T-helper 17 cell (primary cell): ENCODE data around the gene ACTR2. TPM values are rescaled to one million over a fixed set of nuclear protein-coding genes. Genes with fewer than 3 reads are reported as not detected.
"Not testable (repeated sequence)": the region's sequence is repeated elsewhere in the genome, so short reads cannot be mapped to it uniquely, and the experiment has no call there.

Source experiments
- ATAC-seq: fragments of 150-1000 bp; cut with Tn5 transposase; 2 replicates; pipeline ENCODE4 v1.10.0; 2021; ENCODE audit warnings: mild to moderate bottlenecking, moderate library complexity
- DNase-seq, 3 donors: peaks; one replicate each; pipeline versions ENCODE4 v3.0.0 to v3.0.0-alpha.2; 2020 to 2021
- H3K9me3 ChIP-seq: one replicate; pipeline ENCODE4 v1.7.0; 2013; ENCODE audit warnings: low read length, mild to moderate bottlenecking; ENCODE audit not compliant: control insufficient read depth, poor library complexity, severe bottlenecking
- H3K27ac Mint-ChIP-seq: one replicate; pipeline ENCODE4 v1.8.0; 2022; ENCODE audit warnings: mild to moderate bottlenecking, moderate library complexity, mixed read lengths
- H3K27me3 Mint-ChIP-seq: one replicate; pipeline ENCODE4 v1.8.0; 2022; ENCODE audit warnings: mixed read lengths
- H3K36me3 Mint-ChIP-seq: one replicate; pipeline ENCODE4 v1.8.0; 2022; ENCODE audit warnings: low read depth, mixed read lengths
- H3K4me1 Mint-ChIP-seq: one replicate; pipeline ENCODE4 v1.8.0; 2022; ENCODE audit warnings: mild to moderate bottlenecking, mixed read lengths
- H3K4me3 Mint-ChIP-seq: one replicate; pipeline ENCODE4 v1.8.0; 2022; ENCODE audit warnings: mild to moderate bottlenecking, moderate library complexity, mixed read lengths
- total RNA-seq, 4 donors: library from RNA in 2 of 4; stranded (reverse) in 2 of 4; gene quantifications; one replicate each; pipeline ENCODE4 v1.2.3 and lab custom pipeline; 2022 to 2026

Gene ACTR2
- total RNA-seq, 2 donors from 2014 or later, result 220 to 243 TPM

DNA sequence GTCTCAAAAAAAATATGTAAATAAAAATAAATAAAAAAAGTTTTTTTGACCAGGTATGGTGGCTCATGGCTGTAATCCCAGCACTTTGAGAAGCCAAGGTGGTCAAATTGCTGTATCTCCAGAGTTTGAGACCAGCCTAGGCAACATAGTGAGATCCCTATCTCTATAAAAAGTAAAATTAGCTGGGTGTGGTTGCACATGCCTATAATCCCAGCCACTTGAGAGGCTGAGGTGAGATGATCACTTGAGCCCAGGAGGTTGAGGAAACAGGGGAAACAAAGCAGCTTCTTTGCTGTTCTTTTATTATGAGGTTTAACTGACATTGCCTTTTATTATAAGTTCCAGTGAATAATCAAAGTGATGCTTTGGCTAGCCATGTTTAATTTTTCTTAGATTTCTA, 25.0 kb downstream of the ACTR2 start:
- Mint-ChIP-seq H3K36me3 (peaks cover 6% of the 10 kb centered on the region), H3K27ac (no peak overlapping the region)
- ATAC-seq, result no peak

GRCh38 chr2:65255356-65255755, 27.7 kb downstream of the ACTR2 start:
- H3K4me3 Mint-ChIP-seq, result no peak overlapping the region

More for the DNA sequence above, 25.0 kb downstream of the ACTR2 start:
- no peaks in the 10 kb centered on the region for H3K27me3 Mint-ChIP-seq
- no peak overlapping the region for H3K4me3 Mint-ChIP-seq
- no peaks in the 10 kb centered on the region for H3K9me3 ChIP-seq
- H3K4me1 Mint-ChIP-seq, result peaks cover 17% of the 10 kb centered on the region
- DNase-seq, result no peak

GRCh38 chr2:65256054-65256453, 28.4 kb downstream of the ACTR2 start:
- Mint-ChIP-seq H3K4me1 (peaks cover 19% of the 10 kb centered on the region), H3K36me3 (no peaks in the 10 kb centered on the region), H3K4me3 (no peak overlapping the region), H3K27ac (no peak overlapping the region), H3K27me3 (no peaks in the 10 kb centered on the region)
- DNase-seq (no peak), ATAC-seq (no peak)
- H3K9me3 ChIP-seq, result no peaks in the 10 kb centered on the region

More at GRCh38 chr2:65255356-65255755, 27.7 kb downstream of the ACTR2 start:
- Mint-ChIP-seq H3K27me3 (no peaks in the 10 kb centered on the region), H3K4me1 (peaks cover 19% of the 10 kb centered on the region), H3K36me3 (no peaks in the 10 kb centered on the region), H3K27ac (no peak overlapping the region)
- ATAC-seq, result no peak
- no peak for DNase-seq
- no peaks in the 10 kb centered on the region for H3K9me3 ChIP-seq

DNA sequence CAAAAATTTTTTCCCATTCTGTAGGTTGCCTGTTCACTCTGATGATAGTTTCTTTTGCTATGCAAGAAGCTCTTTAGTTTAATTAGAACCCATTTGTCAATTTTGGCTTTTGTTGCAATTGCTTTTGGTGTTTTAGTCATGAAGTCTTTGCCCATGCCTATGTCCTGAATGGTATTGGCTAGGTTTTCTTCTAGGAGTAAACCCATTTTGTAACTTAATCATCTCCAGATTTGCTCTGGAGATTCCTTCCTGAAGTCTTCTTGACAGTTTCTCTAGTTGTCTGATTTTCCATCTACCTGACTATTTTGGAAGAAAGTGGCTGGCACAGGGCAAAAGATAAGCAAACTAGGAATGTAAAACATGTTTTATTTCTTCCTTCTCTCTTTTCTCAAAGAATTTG, 30.2 kb downstream of the ACTR2 start:
- not testable (repeated sequence) for ATAC-seq, H3K27me3 Mint-ChIP-seq, H3K36me3 Mint-ChIP-seq, H3K9me3 ChIP-seq, DNase-seq, H3K4me3 Mint-ChIP-seq
- H3K27ac Mint-ChIP-seq, result peak overlapping the region; percentile 66
- H3K4me1 Mint-ChIP-seq, result peaks cover 19% of the 10 kb centered on the region

DNA sequence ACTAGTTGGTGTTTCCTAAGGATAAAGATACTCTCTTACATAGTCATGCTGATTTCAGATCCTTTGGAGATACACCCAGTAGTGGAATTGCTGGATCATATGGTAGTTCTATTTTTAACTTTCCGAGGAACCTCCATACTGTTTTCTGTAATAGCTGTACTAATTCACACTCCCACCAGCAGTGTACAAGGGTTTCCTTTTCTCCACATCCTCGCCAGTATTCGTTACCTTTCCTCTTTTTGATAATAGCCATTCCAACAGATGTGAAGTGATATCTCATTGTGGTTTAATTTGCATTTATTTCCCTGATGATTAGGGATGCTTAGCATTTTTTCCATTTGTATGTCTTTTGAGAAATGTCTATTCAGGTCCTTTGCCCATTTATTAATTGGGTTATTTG, 34.0 kb downstream of the ACTR2 start:
- no peak overlapping the region for H3K27ac Mint-ChIP-seq
- no peak overlapping the region for H3K4me3 Mint-ChIP-seq
- peaks cover 23% of the 10 kb centered on the region for H3K4me1 Mint-ChIP-seq
- H3K9me3 ChIP-seq, result no peaks in the 10 kb centered on the region
- ATAC-seq, result no peak
- H3K36me3 Mint-ChIP-seq, result peaks cover 4% of the 10 kb centered on the region
- no peak for DNase-seq
- H3K27me3 Mint-ChIP-seq, result no peaks in the 10 kb centered on the region

GRCh38 chr2:65263262-65263661, 35.6 kb downstream of the ACTR2 start:
- H3K27ac Mint-ChIP-seq, result peak overlapping the region; percentile 24
- DNase-seq, result no peak
- peaks cover 18% of the 10 kb centered on the region for H3K4me1 Mint-ChIP-seq
- H3K4me3 Mint-ChIP-seq, result no peak overlapping the region
- no peaks in the 10 kb centered on the region for H3K27me3 Mint-ChIP-seq
- no peaks in the 10 kb centered on the region for H3K9me3 ChIP-seq
- H3K36me3 Mint-ChIP-seq, result peaks cover 6% of the 10 kb centered on the region
- ATAC-seq, result no peak

- H3K9me3 ChIP-seq, result no peaks in the 10 kb centered on the region
- H3K27ac Mint-ChIP-seq, result no peak overlapping the region
- peaks cover 15% of the 10 kb centered on the region for H3K4me1 Mint-ChIP-seq
- H3K4me3 Mint-ChIP-seq, result no peak overlapping the region
- H3K36me3 Mint-ChIP-seq, result peaks cover 6% of the 10 kb centered on the region
- no peak for DNase-seq
- ATAC-seq, result no peak
- no peaks in the 10 kb centered on the region for H3K27me3 Mint-ChIP-seq
Measured at GRCh38 chr2:65263986-65264385, 36.4 kb downstream of the ACTR2 start.

DNA sequence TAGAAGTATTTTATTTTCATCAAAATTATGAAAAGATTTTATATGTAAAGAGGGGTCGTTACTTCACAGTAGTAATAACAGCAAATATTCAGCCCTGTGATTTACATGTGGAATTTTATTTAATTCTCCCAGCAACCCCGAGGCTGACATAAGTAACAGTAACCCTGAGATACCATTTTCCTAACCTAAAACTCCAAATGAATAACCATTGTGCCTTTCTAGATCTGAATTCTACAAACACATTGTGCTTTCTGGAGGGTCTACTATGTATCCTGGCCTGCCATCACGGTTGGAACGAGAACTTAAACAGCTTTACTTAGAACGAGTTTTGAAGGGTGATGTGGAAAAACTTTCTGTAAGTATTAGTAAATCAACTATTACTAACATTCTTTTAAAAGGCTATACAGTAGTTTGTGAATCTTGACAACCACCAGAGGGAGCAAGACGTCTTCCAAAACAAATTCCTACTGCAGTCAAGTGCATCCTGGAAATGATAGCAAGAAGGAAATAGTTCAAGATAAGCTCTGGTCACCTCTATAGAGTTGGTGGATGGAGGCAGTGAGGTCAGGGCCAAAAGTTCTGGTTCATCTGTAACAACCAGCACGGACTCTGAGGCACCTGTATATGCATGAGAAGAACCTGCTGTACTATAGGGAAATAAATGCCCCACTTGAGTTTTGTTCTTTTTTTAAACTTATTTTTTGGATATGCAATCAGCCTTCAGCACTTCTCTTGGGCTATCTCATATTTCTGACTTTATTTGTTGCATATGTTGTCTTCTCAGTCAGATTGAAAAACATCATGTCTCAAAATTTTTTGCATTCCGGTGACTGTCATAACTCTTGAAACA, 37.4 kb downstream of the ACTR2 start:
- Mint-ChIP-seq H3K27ac (no peak overlapping the region), H3K4me1 (peaks cover 15% of the 10 kb centered on the region), H3K4me3 (no peak overlapping the region), H3K27me3 (no peaks in the 10 kb centered on the region), H3K36me3 (peaks cover 9% of the 10 kb centered on the region)
- DNase-seq (no peak), ATAC-seq (no peak)
- no peaks in the 10 kb centered on the region for H3K9me3 ChIP-seq

DNA sequence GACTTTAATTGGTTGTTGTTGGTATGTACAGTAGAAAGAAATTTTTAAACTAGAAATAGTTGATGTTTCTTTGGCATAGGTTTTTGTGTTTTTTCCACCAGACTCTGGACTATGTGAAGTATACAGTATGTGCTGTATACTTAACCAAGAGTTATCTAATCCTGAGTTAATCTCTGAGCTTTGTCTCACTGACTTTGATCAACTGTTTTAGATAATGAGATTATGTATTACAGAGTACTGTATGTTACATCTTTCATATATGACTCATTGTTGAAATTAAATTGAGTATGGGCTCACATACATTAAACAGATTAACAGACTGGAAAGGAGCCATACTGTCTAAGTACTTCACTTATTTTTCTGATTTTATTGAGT, 38.0 kb downstream of the ACTR2 start:
- no peak overlapping the region for H3K4me3 Mint-ChIP-seq
- H3K4me1 Mint-ChIP-seq, result peaks cover 15% of the 10 kb centered on the region
- H3K27ac Mint-ChIP-seq, result peak overlapping the region; percentile 77
- no peaks in the 10 kb centered on the region for H3K9me3 ChIP-seq
- no peaks in the 10 kb centered on the region for H3K27me3 Mint-ChIP-seq
- peaks cover 9% of the 10 kb centered on the region for H3K36me3 Mint-ChIP-seq
- ATAC-seq (no peak), DNase-seq (no peak)

DNA sequence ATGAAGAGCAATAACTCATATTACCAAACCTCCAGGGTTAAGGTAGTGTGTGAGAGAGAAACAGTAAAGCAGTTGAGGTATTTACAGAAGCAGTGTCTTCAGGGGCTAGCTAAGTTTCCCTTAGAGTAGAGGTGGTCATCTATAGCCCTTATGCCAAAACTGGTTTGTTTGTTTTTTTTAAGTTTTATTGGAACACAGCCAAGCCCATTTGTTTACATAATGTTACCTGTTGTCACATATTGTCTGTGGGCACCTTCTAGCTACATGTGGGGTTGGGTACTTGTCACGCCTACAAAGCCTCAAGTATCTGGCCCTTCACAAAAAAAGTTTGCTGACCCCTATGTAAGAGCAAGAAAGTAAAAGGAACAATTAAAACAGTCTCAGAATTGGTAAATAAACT, 39.4 kb downstream of the ACTR2 start:
- no peak overlapping the region for H3K4me3 Mint-ChIP-seq
- ATAC-seq, result no peak
- H3K4me1 Mint-ChIP-seq, result peaks cover 11% of the 10 kb centered on the region
- DNase-seq, result no peak
- H3K27ac Mint-ChIP-seq, result peak overlapping the region; percentile 77
- H3K27me3 Mint-ChIP-seq, result no peaks in the 10 kb centered on the region
- H3K36me3 Mint-ChIP-seq, result peaks cover 9% of the 10 kb centered on the region
- no peaks in the 10 kb centered on the region for H3K9me3 ChIP-seq

DNA sequence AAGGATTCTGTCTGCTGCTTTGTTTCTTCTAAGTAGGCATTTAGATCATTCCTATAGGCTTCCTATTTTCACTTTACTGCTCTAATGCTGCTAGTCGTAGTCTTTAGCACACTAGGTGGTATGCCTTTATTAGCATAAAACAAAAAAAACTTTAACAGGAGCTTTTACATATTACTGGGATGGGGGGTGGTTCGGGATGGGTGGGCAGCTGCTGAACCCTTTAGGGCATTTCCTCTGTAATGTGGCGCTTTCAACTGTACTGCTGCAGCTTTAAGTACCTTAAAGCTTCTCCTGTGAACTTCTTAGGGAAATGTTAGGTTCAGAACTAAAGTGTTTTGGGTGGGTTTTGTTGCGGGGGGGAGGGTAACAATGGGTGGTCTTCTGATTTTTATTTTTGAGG, 41.3 kb downstream of the ACTR2 start:
- DNase-seq (no peak), ATAC-seq (no peak)
- Mint-ChIP-seq H3K4me1 (peaks cover 13% of the 10 kb centered on the region), H3K36me3 (peaks cover 9% of the 10 kb centered on the region), H3K27me3 (no peaks in the 10 kb centered on the region), H3K4me3 (no peak overlapping the region), H3K27ac (peak overlapping the region; percentile 6)
- H3K9me3 ChIP-seq, result no peaks in the 10 kb centered on the region

GRCh38 chr2:65273344-65273743, 45.7 kb downstream of the ACTR2 start:
- H3K27me3 Mint-ChIP-seq, result no peaks in the 10 kb centered on the region
- DNase-seq (no peak), ATAC-seq (no peak)
- H3K9me3 ChIP-seq, result no peaks in the 10 kb centered on the region
- no peak overlapping the region for H3K4me3 Mint-ChIP-seq
- peaks cover 12% of the 10 kb centered on the region for H3K4me1 Mint-ChIP-seq
- H3K36me3 Mint-ChIP-seq, result peaks cover 3% of the 10 kb centered on the region
- H3K27ac Mint-ChIP-seq, result no peak overlapping the region

- DNase-seq, result no peak
- ATAC-seq, result no peak
- Mint-ChIP-seq H3K4me3 (no peak overlapping the region), H3K36me3 (no peaks in the 10 kb centered on the region), H3K27ac (peak overlapping the region; percentile 19), H3K4me1 (peaks cover 16% of the 10 kb centered on the region), H3K27me3 (no peaks in the 10 kb centered on the region)
- no peaks in the 10 kb centered on the region for H3K9me3 ChIP-seq
Measured at GRCh38 chr2:65275141-65275915, 47.7 kb downstream of the ACTR2 start.
